ENCODE results near the gene TRIO. TPM values are rescaled to one million over a fixed set of nuclear protein-coding genes. Genes with fewer than 3 reads are reported as not detected.

TRIO gene
- polyA plus RNA-seq, 3 donors, result 1.7 to 45.8 (median 2.1) TPM

DNA sequence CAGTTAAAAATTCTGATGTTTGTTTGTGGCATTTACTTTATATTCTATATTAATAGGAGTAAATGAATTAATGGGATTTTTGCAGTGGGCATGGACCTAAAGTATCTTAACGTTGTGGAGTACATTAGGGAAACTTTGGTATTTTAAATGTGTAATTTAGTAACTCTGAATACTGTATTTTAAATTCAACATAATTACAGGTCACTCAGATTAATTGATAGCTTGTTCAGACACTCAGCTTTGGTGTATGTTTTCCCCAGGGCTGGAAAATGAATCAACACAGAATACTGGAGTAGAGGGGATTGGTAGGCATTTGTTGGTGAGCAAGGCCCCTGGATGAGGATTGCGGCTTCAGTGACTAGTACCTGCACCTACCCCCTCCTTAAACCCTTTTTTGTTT, 117.5 kb downstream of the TRIO start:
- H3K9ac ChIP-seq (ENCODE audit: insufficient read depth, low read length, poor library complexity, severe bottlenecking), result no peak overlapping the region
- DNase-seq, result no peak
- TF ChIP-seq, protein P1, sequence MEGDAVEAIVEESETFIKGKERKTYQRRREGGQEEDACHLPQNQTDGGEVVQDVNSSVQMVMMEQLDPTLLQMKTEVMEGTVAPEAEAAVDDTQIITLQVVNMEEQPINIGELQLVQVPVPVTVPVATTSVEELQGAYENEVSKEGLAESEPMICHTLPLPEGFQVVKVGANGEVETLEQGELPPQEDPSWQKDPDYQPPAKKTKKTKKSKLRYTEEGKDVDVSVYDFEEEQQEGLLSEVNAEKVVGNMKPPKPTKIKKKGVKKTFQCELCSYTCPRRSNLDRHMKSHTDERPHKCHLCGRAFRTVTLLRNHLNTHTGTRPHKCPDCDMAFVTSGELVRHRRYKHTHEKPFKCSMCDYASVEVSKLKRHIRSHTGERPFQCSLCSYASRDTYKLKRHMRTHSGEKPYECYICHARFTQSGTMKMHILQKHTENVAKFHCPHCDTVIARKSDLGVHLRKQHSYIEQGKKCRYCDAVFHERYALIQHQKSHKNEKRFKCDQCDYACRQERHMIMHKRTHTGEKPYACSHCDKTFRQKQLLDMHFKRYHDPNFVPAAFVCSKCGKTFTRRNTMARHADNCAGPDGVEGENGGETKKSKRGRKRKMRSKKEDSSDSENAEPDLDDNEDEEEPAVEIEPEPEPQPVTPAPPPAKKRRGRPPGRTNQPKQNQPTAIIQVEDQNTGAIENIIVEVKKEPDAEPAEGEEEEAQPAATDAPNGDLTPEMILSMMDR (IDR thresholded peaks at IDR 0.05), result no peak
- H3K27ac ChIP-seq (ENCODE audit: low read depth in 1 of 2, low read length in 2 of 2), result no peak overlapping the region
- no CpG with 5 or more reads among the region's 2 CpGs for WGBS (ENCODE audit: insufficient coverage)
- H3K4me1 ChIP-seq (ENCODE audit: control insufficient read depth in 1 of 2, insufficient read depth in 2 of 2, low read length in 2 of 2), result peaks cover 9 to 14% of the 10 kb centered on the region in 2 donors
- H3K27me3 ChIP-seq (ENCODE audit: control insufficient read depth in 2 of 2, insufficient read depth in 2 of 2, low read length in 2 of 2), result no peaks in the 10 kb centered on the region
- no peak overlapping the region for H2AFZ ChIP-seq (ENCODE audit: insufficient read depth, low read depth, low read length, poor library complexity, severe bottlenecking)
- peaks cover 4 to 5% of the 10 kb centered on the region in 2 donors for H3K36me3 Mint-ChIP-seq
- peak overlapping the region in 1 of 7 donors; percentile 13 for H3K27ac Mint-ChIP-seq
- no peak overlapping the region for H3K4me3 ChIP-seq (replicated peaks in 1 of 3; ENCODE audit: low read depth in 2 of 3, low read length in 3 of 3)
- H3K4me2 ChIP-seq (replicated peaks; ENCODE audit: extremely low read depth, low read length, poor library complexity, severe bottlenecking), result no peak overlapping the region
- intact Hi-C loops (cut with micrococcal nuclease), result no loop called here
- H3K79me2 ChIP-seq (ENCODE audit: insufficient read depth, low read length), result peaks cover 63% of the 10 kb centered on the region
- H3K4me3 Mint-ChIP-seq, result no peak overlapping the region
- no peaks in the 10 kb centered on the region for H3K36me3 ChIP-seq (replicated peaks in 1 of 2; ENCODE audit: control insufficient read depth in 1 of 2, insufficient read depth in 2 of 2, low read length in 2 of 2)
- H3K9me3 ChIP-seq (replicated peaks in 1 of 2; ENCODE audit: control insufficient read depth in 1 of 2, insufficient read depth in 1 of 2, low read length in 2 of 2), result peaks cover 7 to 11% of the 10 kb centered on the region in 2 donors
- peaks cover 36% of the 10 kb centered on the region for H3K4me1 Mint-ChIP-seq
- H3K27me3 Mint-ChIP-seq (ENCODE audit: low read depth in 3 of 3), result peaks cover 0 to 4% (median 0%) of the 10 kb centered on the region in 3 donors
- H4K20me1 ChIP-seq (ENCODE audit: insufficient read depth, low read length), result peaks cover 85% of the 10 kb centered on the region
- peaks cover 2 to 9% (median 7%) of the 10 kb centered on the region in 7 donors for H3K9me3 Mint-ChIP-seq

DNA sequence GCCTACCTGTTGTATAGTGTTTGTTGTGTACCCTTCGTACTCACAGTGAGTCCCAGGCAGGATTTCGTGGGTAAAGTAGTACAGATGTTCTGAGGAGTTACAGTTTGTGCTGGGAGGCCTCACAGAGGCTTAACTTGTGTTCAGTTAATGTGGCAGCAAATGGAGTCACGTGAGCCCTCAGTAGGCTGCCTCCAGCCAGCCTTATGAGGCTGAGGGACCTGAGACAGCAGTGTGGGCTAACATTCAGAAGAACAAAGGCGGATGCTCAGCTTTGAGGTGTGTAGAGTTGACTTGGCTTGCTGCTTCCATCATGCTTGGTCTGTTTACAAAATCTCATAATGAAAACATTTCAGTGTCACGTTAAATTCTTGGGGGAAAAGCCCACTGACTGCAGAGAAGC, 118.1 kb downstream of the TRIO start:
- intact Hi-C loops (cut with micrococcal nuclease), result no loop called here
- no peaks in the 10 kb centered on the region for H3K36me3 ChIP-seq (replicated peaks in 1 of 2; ENCODE audit: control insufficient read depth in 1 of 2, insufficient read depth in 2 of 2, low read length in 2 of 2)
- no peak overlapping the region for H3K27ac ChIP-seq (ENCODE audit: low read depth in 1 of 2, low read length in 2 of 2)
- Mint-ChIP-seq H3K27ac (peak overlapping the region in 1 of 7 donors; percentile 19), H3K27me3 (ENCODE audit: low read depth in 3 of 3) (peaks cover 0 to 4% (median 1%) of the 10 kb centered on the region in 3 donors), H3K4me1 (peaks cover 32% of the 10 kb centered on the region), H3K9me3 (peaks cover 0 to 3% (median under 1%) of the 10 kb centered on the region in 7 donors), H3K4me3 (no peak overlapping the region), H3K36me3 (peaks cover 0 to under 1% of the 10 kb centered on the region in 2 donors)
- H3K27me3 ChIP-seq (ENCODE audit: control insufficient read depth in 2 of 2, insufficient read depth in 2 of 2, low read length in 2 of 2), result no peaks in the 10 kb centered on the region
- H3K79me2 ChIP-seq (ENCODE audit: insufficient read depth, low read length), result peaks cover 63% of the 10 kb centered on the region
- H3K9ac ChIP-seq (ENCODE audit: insufficient read depth, low read length, poor library complexity, severe bottlenecking), result no peak overlapping the region
- no peak overlapping the region for H2AFZ ChIP-seq (ENCODE audit: insufficient read depth, low read depth, low read length, poor library complexity, severe bottlenecking)
- TF ChIP-seq, protein P1 (IDR thresholded peaks at IDR 0.05), result no peak
- peaks cover 91% of the 10 kb centered on the region for H4K20me1 ChIP-seq (ENCODE audit: insufficient read depth, low read length)
- WGBS (ENCODE audit: insufficient coverage), result 72% methylated on average over 4 of the region's 5 CpGs
- DNase-seq, result no peak
- no peak overlapping the region for H3K4me3 ChIP-seq (replicated peaks in 1 of 3; ENCODE audit: low read depth in 2 of 3, low read length in 3 of 3)
- no peak overlapping the region for H3K4me2 ChIP-seq (replicated peaks; ENCODE audit: extremely low read depth, low read length, poor library complexity, severe bottlenecking)
- H3K4me1 ChIP-seq (ENCODE audit: control insufficient read depth in 1 of 2, insufficient read depth in 2 of 2, low read length in 2 of 2), result peaks cover 9 to 14% of the 10 kb centered on the region in 2 donors
- peaks cover 2 to 5% of the 10 kb centered on the region in 2 donors for H3K9me3 ChIP-seq (replicated peaks in 1 of 2; ENCODE audit: control insufficient read depth in 1 of 2, insufficient read depth in 1 of 2, low read length in 2 of 2)

All from CD14-positive monocyte (primary cell).